Fibroblast of villous mesenchyme (primary cell): ENCODE measurements around the gene MVB12B. TPM values are rescaled to one million over a fixed set of nuclear protein-coding genes. Genes with fewer than 3 reads are reported as not detected.

Source experiments
- DNase-seq: peaks from one replicate; pipeline ENCODE4 v3.0.0-alpha.2; 2010; ENCODE audit warnings: low read depth
- H3K4me3 ChIP-seq: 2 replicates; pipeline ENCODE4 v1.5.1; 2011; ENCODE audit warnings: low read depth, mild to moderate bottlenecking, low read length
- CTCF ChIP-seq: IDR thresholded peaks from 2 replicates; pipeline ENCODE4 v1.5.1; 2012; ENCODE audit warnings: low read depth, mild to moderate bottlenecking, low read length; ENCODE audit not compliant: insufficient read depth
- total RNA-seq: library from RNA; depleted of rRNA; stranded (reverse); fragments of >200 nt; gene quantifications from 2 replicates; pipeline ENCODE4 v1.2.3, GENCODE V29; 2012

Gene MVB12B
- total RNA-seq, 1 donor, result 3.5 TPM

- peak; percentile 12 for DNase-seq
- H3K4me3 ChIP-seq, result no peak overlapping the region
- no peak for TF ChIP-seq CTCF
These were observed 155.9 kb downstream of the MVB12B start for GRCh38 chr9:126482361-126483044.

GRCh38 chr9:126483468-126484073 lies 156.9 kb downstream of the MVB12B start:
- H3K4me3 ChIP-seq, result no peak overlapping the region
- no peak for TF ChIP-seq CTCF
- no peak for DNase-seq

- H3K4me3 ChIP-seq, result no peak overlapping the region
- no peak for TF ChIP-seq CTCF
- no peak for DNase-seq
These were observed 159.0 kb downstream of the MVB12B start for GRCh38 chr9:126485662-126486061.

GRCh38 chr9:126486276-126486675 lies 159.6 kb downstream of the MVB12B start:
- TF ChIP-seq CTCF, result no peak
- no peak overlapping the region for H3K4me3 ChIP-seq
- DNase-seq, result no peak

DNA sequence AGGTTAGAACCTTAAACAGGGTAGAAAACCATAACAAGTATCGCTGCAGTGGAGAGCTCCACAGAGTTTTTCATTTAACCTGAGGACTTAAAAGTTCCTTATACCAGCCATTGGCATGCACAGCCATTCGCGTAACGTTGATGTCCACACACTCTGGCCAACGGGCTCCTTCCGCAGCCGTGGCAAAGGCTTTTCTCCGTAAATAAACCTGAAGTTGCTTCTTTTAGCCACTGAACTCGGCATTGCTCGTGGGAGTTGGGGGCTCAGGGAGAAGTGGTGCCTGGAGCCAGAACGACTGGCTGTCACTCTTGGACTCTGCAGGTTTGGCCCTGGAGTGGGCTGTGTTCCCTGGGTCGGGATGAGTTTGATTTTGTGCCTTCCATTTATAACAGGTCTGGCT lies 161.2 kb downstream of the MVB12B start:
- H3K4me3 ChIP-seq, result no peak overlapping the region
- TF ChIP-seq CTCF, result no peak
- DNase-seq, result no peak

- H3K4me3 ChIP-seq, result no peak overlapping the region
- no peak for DNase-seq
- no peak for TF ChIP-seq CTCF
These were observed 161.7 kb downstream of the MVB12B start for GRCh38 chr9:126488310-126488709.
